ENCODE data around the gene ZNF862. TPM values are rescaled to one million over a fixed set of nuclear protein-coding genes. Genes with fewer than 3 reads are reported as not detected.

The ZNF862 gene
- total RNA-seq, 1 experiment from 2014 or later = 3.6 TPM

GRCh38 chr7:149824748-149825566 lies 13.2 kb upstream of the ZNF862 start:
- DNase-seq (ENCODE audit: low spot score) (peak; percentile 7), ATAC-seq (no peak)
- CTCF ChIA-PET = interaction anchor here (1.5 kb wide), 1 partner anchor 18 kb away, joined by 5 read pairs; no protein-coding TSS in a partner anchor
- TF ChIP-seq AR (CRISPR knock-in tag; IDR thresholded peaks at IDR 0.05) (no peak), ZNF532 (CRISPR knock-in tag; IDR thresholded peaks at IDR 0.05; ENCODE audit: borderline replicate concordance) (no peak), NFE2L1 (CRISPR knock-in tag; IDR thresholded peaks at IDR 0.05) (no peak)
- Mint-ChIP-seq H3K36me3 (no peaks in the 10 kb centered on the region), H3K4me3 (no peak overlapping the region), H3K9me3 (peaks cover 3% of the 10 kb centered on the region; the same call in 1 of the 2 replicates), H3K4me1 (no peaks in the 10 kb centered on the region), H3K27me3 (ENCODE audit: low read depth) (no peaks in the 10 kb centered on the region; the same call in 1 of the 2 replicates), H3K27ac (no peak overlapping the region)
- POLR2A ChIA-PET = no interaction called here

- no peak for ATAC-seq
- H3K36me3 Mint-ChIP-seq = no peaks in the 10 kb centered on the region
- H3K27me3 Mint-ChIP-seq (ENCODE audit: low read depth) = no peaks in the 10 kb centered on the region; the same call in 1 of the 2 replicates
- H3K4me3 Mint-ChIP-seq = no peak overlapping the region
- H3K4me1 Mint-ChIP-seq = no peaks in the 10 kb centered on the region
- TF ChIP-seq ZSCAN18 (CRISPR knock-in tag; IDR thresholded peaks at IDR 0.05) (no peak), EMX1 (CRISPR knock-in tag; IDR thresholded peaks at IDR 0.05) (no peak)
- no peak for DNase-seq (ENCODE audit: low spot score)
- peaks cover 3% of the 10 kb centered on the region; the same call in 1 of the 2 replicates for H3K9me3 Mint-ChIP-seq
- POLR2A ChIA-PET = no interaction called here
- H3K27ac Mint-ChIP-seq = no peak overlapping the region
- CTCF ChIA-PET = no interaction called here
Observed at GRCh38 chr7:149825567-149826343, 12.4 kb upstream of the ZNF862 start.

GRCh38 chr7:149826344-149827088 lies 11.7 kb upstream of the ZNF862 start:
- ATAC-seq (no peak), DNase-seq (ENCODE audit: low spot score) (peak; percentile 10)
- ChIA-PET POLR2A (no interaction called here), CTCF (no interaction called here)
- TF ChIP-seq PREB (CRISPR knock-in tag; IDR thresholded peaks at IDR 0.05; ENCODE audit: borderline replicate concordance) (no peak), CBFB (CRISPR knock-in tag; IDR thresholded peaks at IDR 0.05; ENCODE audit: low read depth) (no peak)
- no peak overlapping the region for H3K4me3 Mint-ChIP-seq
- H3K36me3 Mint-ChIP-seq = no peaks in the 10 kb centered on the region
- peaks cover 5% of the 10 kb centered on the region for H3K4me1 Mint-ChIP-seq
- H3K27me3 Mint-ChIP-seq (ENCODE audit: low read depth) = no peaks in the 10 kb centered on the region; the same call in none of the 2 replicates
- peaks cover 3% of the 10 kb centered on the region; the same call in 1 of the 2 replicates for H3K9me3 Mint-ChIP-seq
- no peak overlapping the region for H3K27ac Mint-ChIP-seq
